GM18861 (cell line): ENCODE results near the gene ARL8A.
A peak's percentile ranks its signal among the peaks of the same experiment; 100 is the strongest.
"Not testable (repeated sequence)": the region's sequence is repeated elsewhere in the genome, so short reads cannot be mapped to it uniquely, and the experiment has no call there.

Experiments used
- ATAC-seq: cut with Tn5 transposase; IDR thresholded peaks from one replicate; pipeline ENCODE4 v1.9.1; 2021; ENCODE audit not compliant: unreplicated experiment

The ARL8A gene

GRCh38 chr1:202176949-202177927 is 32.7 kb upstream of the ARL8A start:
- no peak for ATAC-seq

GRCh38 chr1:202173993-202174392 is 29.5 kb upstream of the ARL8A start:
- ATAC-seq, result no peak

- ATAC-seq, result no peak
Observed at GRCh38 chr1:202172015-202172355, 27.4 kb upstream of the ARL8A start.

- ATAC-seq, result no peak
Observed at GRCh38 chr1:202171292-202172014, 26.9 kb upstream of the ARL8A start.

- no peak for ATAC-seq
Observed at GRCh38 chr1:202170726-202171125, 26.2 kb upstream of the ARL8A start.

- ATAC-seq, result no peak
Observed at GRCh38 chr1:202168861-202169260, 24.3 kb upstream of the ARL8A start.

- no peak for ATAC-seq
Observed at GRCh38 chr1:202167708-202168415, 23.3 kb upstream of the ARL8A start.

GRCh38 chr1:202167054-202167453 is 22.5 kb upstream of the ARL8A start:
- ATAC-seq, result not testable (repeated sequence)

- ATAC-seq, result no peak
Observed at GRCh38 chr1:202165942-202166843, 21.7 kb upstream of the ARL8A start.

- no peak for ATAC-seq
Observed at GRCh38 chr1:202165267-202165941, 20.9 kb upstream of the ARL8A start.

GRCh38 chr1:202164271-202165037 is 19.9 kb upstream of the ARL8A start:
- ATAC-seq, result peak; percentile 53

- ATAC-seq, result no peak
Observed at GRCh38 chr1:202163281-202164270, 19.0 kb upstream of the ARL8A start.

GRCh38 chr1:202162418-202163280 is 18.1 kb upstream of the ARL8A start:
- no peak for ATAC-seq

- no peak for ATAC-seq
Observed at GRCh38 chr1:202162047-202162417, 17.5 kb upstream of the ARL8A start.

- no peak for ATAC-seq
Observed at GRCh38 chr1:202161151-202162046, 16.9 kb upstream of the ARL8A start.

GRCh38 chr1:202160377-202160940 is 15.9 kb upstream of the ARL8A start, which contains the start of gene PTPN7:
Gene PTPN7 (minus strand): TSS chr1:202160602. CDS start chr1:202159402, 1,200 bp downstream.
- no peak for ATAC-seq
